Cortex of kidney (tissue), 1 donor: ENCODE data around the gene TAF12.
"Not testable (repeated sequence)": the region's sequence is repeated elsewhere in the genome, so short reads cannot be mapped to it uniquely, and the experiment has no call there.

Experiments used
- DNase-seq: peaks from one replicate; lab custom pipeline; 2025; lab: John Stamatoyannopoulos, UW

Gene TAF12

GRCh38 chr1:28644494-28644893, 1.6 kb upstream of the TAF12 start:
- DNase-seq, result no peak

- DNase-seq, result no peak
Observed at GRCh38 chr1:28642056-28642846, 616 bp downstream of the TAF12 start.

GRCh38 chr1:28640766-28641165, 2.1 kb downstream of the TAF12 start:
- no peak for DNase-seq

- no peak for DNase-seq
Observed at GRCh38 chr1:28632560-28632959, 10.3 kb downstream of the TAF12 start.

GRCh38 chr1:28631713-28632112, 11.2 kb downstream of the TAF12 start:
- no peak for DNase-seq

GRCh38 chr1:28613175-28613574, 29.7 kb downstream of the TAF12 start:
- no peak for DNase-seq

GRCh38 chr1:28606771-28607170, 36.1 kb downstream of the TAF12 start:
- DNase-seq, result no peak

GRCh38 chr1:28604962-28605361, 37.9 kb downstream of the TAF12 start:
- no peak for DNase-seq

GRCh38 chr1:28604411-28604810, 38.5 kb downstream of the TAF12 start:
- DNase-seq, result no peak

GRCh38 chr1:28602536-28603439, 40.1 kb downstream of the TAF12 start:
- no peak for DNase-seq

- no peak for DNase-seq
Observed at GRCh38 chr1:28601696-28602095, 41.2 kb downstream of the TAF12 start.

- not testable (repeated sequence) for DNase-seq
Observed at GRCh38 chr1:28596276-28596675, 46.6 kb downstream of the TAF12 start.

GRCh38 chr1:28595412-28596191, 47.3 kb downstream of the TAF12 start:
- DNase-seq, result no peak

- DNase-seq, result not testable (repeated sequence)
Observed at GRCh38 chr1:28594686-28595411, 48.0 kb downstream of the TAF12 start.

- not testable (repeated sequence) for DNase-seq
Observed at GRCh38 chr1:28593988-28594356, 48.9 kb downstream of the TAF12 start.

GRCh38 chr1:28592321-28593071, 50.4 kb downstream of the TAF12 start:
- DNase-seq, result no peak

GRCh38 chr1:28591708-28592320, 51.1 kb downstream of the TAF12 start, which contains the start of gene RAB42:
RAB42 (plus strand) TSS chr1:28592265; CDS start chr1:28592512, 247 bp downstream.
- DNase-seq, result no peak

- DNase-seq, result not testable (repeated sequence)
Observed at GRCh38 chr1:28586585-28587391, 56.1 kb downstream of the TAF12 start.

- DNase-seq, result no peak
Observed at GRCh38 chr1:28582248-28582615, 60.6 kb downstream of the TAF12 start.
